Hepatic stellate cell (primary cell): Measurements from ENCODE around the gene HCN2.
"Not testable (repeated sequence)": the region's sequence is repeated elsewhere in the genome, so short reads cannot be mapped to it uniquely, and the experiment has no call there.

Experiments
- DNase-seq: peaks from one replicate; pipeline ENCODE4 v3.0.0; 2011; ENCODE audit warnings: low spot score

Gene HCN2

DNA sequence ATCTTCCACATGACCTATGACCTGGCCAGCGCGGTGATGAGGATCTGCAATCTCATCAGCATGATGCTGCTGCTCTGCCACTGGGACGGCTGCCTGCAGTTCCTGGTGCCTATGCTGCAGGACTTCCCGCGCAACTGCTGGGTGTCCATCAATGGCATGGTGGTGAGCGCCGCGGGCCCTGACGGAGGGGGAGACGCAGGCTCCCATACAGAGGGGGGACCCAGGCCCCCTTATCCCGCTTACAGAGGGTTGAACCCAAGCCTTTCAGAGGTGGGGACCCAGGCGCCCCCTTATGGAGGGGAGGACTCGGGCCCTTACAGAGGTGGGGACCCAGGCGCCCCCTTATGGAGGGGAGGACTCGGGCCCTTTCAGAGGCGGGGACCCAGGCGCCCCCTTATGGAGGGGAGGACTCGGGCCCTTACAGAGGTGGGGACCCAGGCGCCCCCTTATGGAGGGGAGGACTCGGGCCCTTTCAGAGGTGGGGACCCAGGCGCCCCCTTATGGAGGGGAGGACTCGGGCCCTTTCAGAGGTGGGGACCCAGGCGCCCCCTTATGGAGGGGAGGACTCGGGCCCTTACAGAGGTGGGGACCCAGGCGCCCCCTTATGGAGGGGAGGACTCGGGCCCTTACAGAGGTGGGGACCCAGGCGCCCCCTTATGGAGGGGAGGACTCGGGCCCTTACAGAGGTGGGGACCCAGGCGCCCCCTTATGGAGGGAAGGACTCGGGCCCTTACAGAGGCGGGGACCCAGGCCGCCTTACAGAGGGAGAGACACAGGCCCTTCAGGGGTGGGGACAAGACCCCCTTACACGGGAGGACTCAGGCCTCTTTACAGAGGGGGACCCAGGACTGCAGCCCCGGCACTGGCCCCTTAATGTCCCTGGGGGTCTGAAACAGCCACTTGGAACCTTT is 15.6 kb downstream of the HCN2 start:
- DNase-seq = not testable (repeated sequence)

- no peak for DNase-seq
Observed at GRCh38 chr19:607301-608154, 17.8 kb downstream of the HCN2 start.

- DNase-seq = no peak
Observed at GRCh38 chr19:608155-609003, 18.7 kb downstream of the HCN2 start.

DNA sequence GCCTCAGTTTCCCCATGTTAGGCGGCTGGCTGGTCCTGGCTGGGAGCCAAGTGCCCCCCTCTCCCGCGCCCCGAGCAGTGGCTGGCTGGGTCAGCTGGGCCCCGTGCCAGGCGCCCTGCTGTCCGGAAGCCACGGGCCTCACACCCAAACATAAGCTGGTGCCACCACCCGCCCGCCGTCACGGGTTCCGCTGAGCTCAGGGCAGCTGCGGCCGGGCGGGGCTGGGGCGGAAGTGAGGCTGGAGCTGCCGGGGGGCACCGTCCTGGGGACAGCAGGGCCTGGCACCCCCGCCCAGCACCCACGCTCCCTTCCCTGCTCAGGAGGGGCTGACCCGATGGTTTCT is 19.3 kb downstream of the HCN2 start:
- no peak for DNase-seq

GRCh38 chr19:610071-610800 is 20.6 kb downstream of the HCN2 start:
- no peak for DNase-seq

DNA sequence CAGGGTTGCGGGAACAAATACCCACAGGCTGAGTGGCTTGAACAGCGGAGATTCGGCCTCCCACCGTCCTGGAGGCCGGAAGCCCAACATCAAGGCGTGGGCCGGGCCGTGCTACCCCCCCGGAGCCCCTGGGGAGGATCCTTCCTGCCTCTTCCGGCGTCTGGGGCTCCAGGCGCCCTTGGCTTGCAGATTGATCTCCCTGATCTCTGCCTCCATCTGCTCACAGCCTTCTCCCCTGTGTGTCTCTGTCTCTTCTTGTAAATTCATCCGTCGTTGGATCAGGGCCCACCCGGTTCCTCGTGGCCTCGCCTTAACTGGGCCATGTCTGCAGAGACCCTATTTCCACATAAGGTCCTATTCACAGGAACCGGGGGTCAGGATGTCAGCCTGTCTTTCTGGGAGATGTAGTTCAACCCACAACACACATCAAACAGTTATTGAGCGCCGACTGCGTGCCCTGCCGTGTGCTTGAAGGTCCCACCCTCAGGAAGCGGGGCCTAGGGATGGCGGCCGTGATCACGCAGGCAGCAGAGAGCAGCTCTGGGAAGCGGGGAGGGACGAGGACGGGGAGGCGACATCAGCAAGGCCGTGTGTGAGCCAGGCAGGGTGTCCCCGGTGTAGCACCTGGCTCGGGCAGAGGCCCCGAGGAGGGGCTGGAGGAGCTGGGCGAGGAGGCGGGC is 21.3 kb downstream of the HCN2 start:
- peak; percentile 85 for DNase-seq

DNA sequence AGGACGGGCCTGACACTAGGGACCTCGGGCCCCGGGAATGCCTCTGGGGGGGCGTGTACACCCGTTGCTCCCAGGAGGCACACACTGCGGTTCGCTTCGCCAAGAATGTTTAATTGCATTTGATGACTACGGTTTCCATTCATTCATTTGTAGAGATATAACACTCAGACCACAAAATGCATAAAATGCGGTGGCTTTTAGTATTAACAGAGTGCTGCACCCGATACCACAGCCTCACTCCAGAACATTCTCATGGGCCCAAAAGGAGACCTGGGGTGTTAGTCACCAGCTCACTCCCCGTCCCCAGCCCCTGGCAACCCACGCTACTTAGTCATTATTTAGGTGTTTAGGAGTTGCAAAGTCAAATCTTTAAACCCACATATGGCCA is 21.8 kb downstream of the HCN2 start:
- DNase-seq = peak; percentile 98

GRCh38 chr19:612941-613340 is 23.3 kb downstream of the HCN2 start:
- DNase-seq = no peak

- no peak for DNase-seq
Observed at GRCh38 chr19:613732-614567, 24.3 kb downstream of the HCN2 start.

DNA sequence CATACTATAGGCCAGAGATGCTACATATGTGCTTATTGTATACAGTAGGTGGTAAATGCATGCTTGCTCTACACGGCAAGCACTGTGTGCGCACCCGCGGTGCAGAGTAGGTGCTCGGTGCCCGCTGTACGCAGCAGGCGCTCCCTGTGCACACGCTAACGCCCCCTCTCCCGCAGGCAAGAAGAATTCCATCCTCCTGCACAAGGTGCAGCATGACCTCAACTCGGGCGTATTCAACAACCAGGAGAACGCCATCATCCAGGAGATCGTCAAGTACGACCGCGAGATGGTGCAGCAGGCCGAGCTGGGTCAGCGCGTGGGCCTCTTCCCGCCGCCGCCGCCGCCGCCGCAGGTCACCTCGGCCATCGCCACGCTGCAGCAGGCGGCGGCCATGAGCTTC is 25.9 kb downstream of the HCN2 start:
- no peak for DNase-seq

- no peak for DNase-seq
Observed at GRCh38 chr19:616062-616700, 26.5 kb downstream of the HCN2 start.

- DNase-seq = no peak
Observed at GRCh38 chr19:616747-617526, 27.3 kb downstream of the HCN2 start.

GRCh38 chr19:617551-618246 is 28.0 kb downstream of the HCN2 start:
- DNase-seq = no peak

GRCh38 chr19:618247-618619 is 28.6 kb downstream of the HCN2 start:
- no peak for DNase-seq

- no peak for DNase-seq
Observed at GRCh38 chr19:618674-619285, 29.1 kb downstream of the HCN2 start.

GRCh38 chr19:619286-620002 is 29.8 kb downstream of the HCN2 start:
- no peak for DNase-seq
